GM12891 (cell line): Measurements from ENCODE around the gene UXS1.

ENCODE experiments used
- PAX5 ChIP-seq: IDR thresholded peaks from 2 replicates; pipeline ENCODE4 v1.6.1; 2011; ENCODE audit warnings: low read length, moderate library complexity, mild to moderate bottlenecking; ENCODE audit not compliant: insufficient read depth, severe bottlenecking
- POLR2A ChIP-seq: IDR thresholded peaks from 2 replicates; pipeline ENCODE4 v1.6.1; 2011; ENCODE audit warnings: low read depth, low read length, control low read depth
- POLR2AphosphoS5 ChIP-seq: IDR thresholded peaks from 2 replicates; pipeline ENCODE4 v1.6.1; 2011; ENCODE audit warnings: low read depth, low read length, control low read depth
- POU2F2 ChIP-seq: IDR thresholded peaks from 2 replicates; pipeline ENCODE4 v1.6.1; 2011; ENCODE audit warnings: low read depth, mild to moderate bottlenecking, control low read depth, low read length, moderate library complexity
- SPI1 ChIP-seq: IDR thresholded peaks from 2 replicates; pipeline ENCODE4 v1.6.1; 2011; ENCODE audit warnings: low read depth, low read length, control low read depth
- TAF1 ChIP-seq: IDR thresholded peaks from 2 replicates; pipeline ENCODE4 v1.6.1; 2011; ENCODE audit warnings: low read depth, low read length, control low read depth

DNA sequence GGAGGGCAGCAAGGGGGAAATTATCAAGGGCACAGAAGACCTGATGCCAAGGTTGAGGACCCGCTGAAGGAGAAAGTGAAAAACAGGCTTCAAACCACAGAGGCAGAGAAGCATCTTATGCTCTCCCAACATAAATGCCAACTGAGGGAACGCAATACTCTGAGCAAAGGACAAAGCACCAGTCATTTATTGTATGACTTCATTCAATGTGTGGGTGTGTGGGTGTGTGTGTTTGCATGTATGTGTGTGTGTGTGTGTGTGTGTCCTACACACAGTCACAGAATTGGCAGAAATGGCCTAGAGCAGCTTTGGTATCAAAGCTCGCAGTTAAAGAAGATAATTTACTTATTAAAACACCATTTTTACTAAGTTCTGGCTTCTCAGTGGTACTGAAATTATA, 51.4 kb downstream of the UXS1 start:
- TF ChIP-seq POLR2A (no peak), POLR2AphosphoS5 (no peak), TAF1 (no peak), PAX5 (no peak), POU2F2 (no peak), SPI1 (no peak)
